Naive B cell (primary cell): ENCODE measurements around the gene INO80C. TPM values are rescaled to one million over a fixed set of nuclear protein-coding genes. Genes with fewer than 3 reads are reported as not detected.
A peak's percentile ranks its signal among the peaks of the same experiment; 100 is the strongest.

Experiments used
- ATAC-seq, 2 donors: fragments of 150-1000 bp; cut with Tn5 transposase; 2 replicates each; pipeline ENCODE4 v1.10.0; 2021; ENCODE audit warnings: low read depth in 2 of 2, mild to moderate bottlenecking in 2 of 2, moderate library complexity in 2 of 2
- DNase-seq: peaks from one replicate; pipeline ENCODE4 v3.0.0; 2022
- H3K27ac Mint-ChIP-seq, 6 donors: one replicate each; pipeline ENCODE4 v1.8.0; 2020 to 2022; ENCODE audit warnings: mild to moderate bottlenecking in 6 of 6, mixed read lengths in 6 of 6, moderate library complexity in 5 of 6, inconsistent platforms in 2 of 6
- H3K27me3 Mint-ChIP-seq, 3 donors: one replicate each; pipeline ENCODE4 v1.8.0; 2021 to 2022; ENCODE audit warnings: mixed read lengths in 3 of 3, mild to moderate bottlenecking in 1 of 3
- H3K36me3 Mint-ChIP-seq, 2 donors: one replicate each; pipeline ENCODE4 v1.8.0; 2020 to 2022; ENCODE audit warnings: mixed read lengths in 2 of 2, inconsistent platforms in 1 of 2, mild to moderate bottlenecking in 1 of 2
- H3K4me1 Mint-ChIP-seq, 3 donors: one replicate each; pipeline ENCODE4 v1.8.0; 2020 to 2022; ENCODE audit warnings: mixed read lengths in 3 of 3, inconsistent platforms in 1 of 3, mild to moderate bottlenecking in 1 of 3, moderate library complexity in 1 of 3
- H3K4me3 Mint-ChIP-seq, 8 donors: one replicate each; pipeline ENCODE4 v1.8.0; 2020 to 2022; ENCODE audit warnings: mild to moderate bottlenecking in 8 of 8, mixed read lengths in 8 of 8, moderate library complexity in 8 of 8, inconsistent platforms in 2 of 8
- H3K9me3 Mint-ChIP-seq, 7 donors: one replicate each; pipeline ENCODE4 v1.8.0; 2020 to 2022; ENCODE audit warnings: mixed read lengths in 7 of 7, mild to moderate bottlenecking in 5 of 7, inconsistent platforms in 2 of 7, moderate library complexity in 1 of 7
- polyA plus RNA-seq, 6 donors: library from polyadenylated mRNA; unstranded; fragments of 300-500 nt; fragmentation: Illumina TruSeq; gene quantifications; one replicate each; pipeline ENCODE4 v1.2.3, GENCODE V29; 2021; ENCODE audit warnings: low read depth in 6 of 6

INO80C gene
- polyA plus RNA-seq, 6 donors from 2014 or later = 30.6 to 49.1 (median 34.2) TPM

DNA sequence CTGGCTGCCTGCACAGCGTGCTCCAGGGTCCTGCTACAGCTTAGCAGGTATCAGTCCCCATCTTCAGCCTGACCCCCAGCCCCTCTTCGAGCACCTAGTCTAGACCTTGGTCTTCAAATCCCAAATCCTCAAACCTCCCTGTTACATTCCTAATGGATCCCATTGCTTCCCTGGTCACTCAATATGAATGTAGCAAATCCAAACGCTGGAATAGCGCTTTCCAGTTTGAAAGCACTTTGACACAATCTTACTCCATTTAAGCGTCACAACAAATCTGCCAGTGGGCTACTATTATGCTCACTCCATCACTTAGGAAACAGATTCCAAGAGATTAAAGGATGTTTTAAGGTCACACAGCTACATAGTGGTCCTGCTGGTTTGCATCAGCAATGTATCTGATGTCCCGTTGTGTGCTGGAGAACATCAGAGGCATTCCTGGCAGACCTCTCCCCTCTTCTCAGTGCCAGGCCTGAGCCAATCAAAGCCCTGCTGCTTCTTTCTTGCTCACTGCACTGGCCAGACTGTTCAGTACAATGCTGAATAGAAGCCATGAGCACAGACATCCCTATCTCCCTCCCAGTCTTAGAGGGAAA, 11.1 kb upstream of the INO80C start:
- Mint-ChIP-seq H3K27me3 (no peaks in the 10 kb centered on the region), H3K4me3 (no peak overlapping the region), H3K36me3 (peaks cover 0 to 4% of the 10 kb centered on the region in 2 donors), H3K4me1 (peaks cover 9 to 11% (median 10%) of the 10 kb centered on the region in 3 donors), H3K27ac (no peak overlapping the region), H3K9me3 (no peaks in the 10 kb centered on the region)
- DNase-seq (no peak), ATAC-seq (no peak)

DNA sequence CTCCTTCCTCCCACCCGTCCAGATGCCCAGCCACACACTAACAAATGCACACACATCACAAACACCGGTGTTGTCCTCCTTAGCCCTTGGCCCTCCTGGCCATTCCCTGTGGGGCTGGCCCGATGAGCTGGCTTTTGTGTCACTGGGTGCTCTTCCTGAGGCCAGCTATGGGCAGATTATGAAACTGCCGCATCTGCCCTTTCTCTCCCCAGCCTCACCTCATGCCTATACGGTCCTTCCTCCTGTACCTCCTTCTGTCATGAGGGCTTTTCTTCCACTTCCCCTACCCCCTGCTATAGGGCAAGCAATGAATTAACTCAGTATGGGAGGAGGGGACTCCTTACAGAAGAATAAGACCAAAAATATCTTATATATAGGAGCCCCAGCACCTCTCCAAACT, 10.3 kb upstream of the INO80C start:
- no peak for ATAC-seq
- peaks cover 0 to 4% of the 10 kb centered on the region in 2 donors for H3K36me3 Mint-ChIP-seq
- peaks cover 9 to 11% (median 10%) of the 10 kb centered on the region in 3 donors for H3K4me1 Mint-ChIP-seq

DNA sequence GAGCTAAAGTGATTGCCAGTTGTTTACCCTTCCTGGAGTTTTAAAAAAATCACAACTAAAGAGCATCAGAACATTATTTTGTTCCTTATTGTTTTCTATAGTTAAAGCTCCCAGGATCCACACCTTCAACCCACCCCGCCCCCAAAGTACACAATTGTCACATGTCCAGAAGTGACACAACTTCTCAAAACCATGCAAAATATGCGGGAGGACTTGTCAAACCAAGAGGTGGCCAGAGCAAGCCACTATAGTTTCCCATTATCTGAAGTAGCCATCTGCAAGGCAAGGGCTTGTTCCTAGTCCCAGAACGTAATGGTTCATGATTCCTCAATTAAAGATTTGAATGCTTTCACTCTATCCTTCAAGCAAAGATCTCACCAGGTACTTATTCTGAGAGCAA, 9.9 kb upstream of the INO80C start:
- no peak overlapping the region for H3K4me3 Mint-ChIP-seq
- no peak overlapping the region for H3K27ac Mint-ChIP-seq
- H3K27me3 Mint-ChIP-seq = no peaks in the 10 kb centered on the region
- H3K9me3 Mint-ChIP-seq = no peaks in the 10 kb centered on the region
- H3K4me1 Mint-ChIP-seq = peaks cover 10 to 11% (median 10%) of the 10 kb centered on the region in 3 donors
- peaks cover 0 to 4% of the 10 kb centered on the region in 2 donors for H3K36me3 Mint-ChIP-seq
- ATAC-seq (no peak), DNase-seq (no peak)

More for the DNA sequence above, 10.3 kb upstream of the INO80C start:
- no peak overlapping the region for H3K4me3 Mint-ChIP-seq
- no peaks in the 10 kb centered on the region for H3K27me3 Mint-ChIP-seq
- no peak for DNase-seq
- H3K27ac Mint-ChIP-seq = no peak overlapping the region
- H3K9me3 Mint-ChIP-seq = no peaks in the 10 kb centered on the region

DNA sequence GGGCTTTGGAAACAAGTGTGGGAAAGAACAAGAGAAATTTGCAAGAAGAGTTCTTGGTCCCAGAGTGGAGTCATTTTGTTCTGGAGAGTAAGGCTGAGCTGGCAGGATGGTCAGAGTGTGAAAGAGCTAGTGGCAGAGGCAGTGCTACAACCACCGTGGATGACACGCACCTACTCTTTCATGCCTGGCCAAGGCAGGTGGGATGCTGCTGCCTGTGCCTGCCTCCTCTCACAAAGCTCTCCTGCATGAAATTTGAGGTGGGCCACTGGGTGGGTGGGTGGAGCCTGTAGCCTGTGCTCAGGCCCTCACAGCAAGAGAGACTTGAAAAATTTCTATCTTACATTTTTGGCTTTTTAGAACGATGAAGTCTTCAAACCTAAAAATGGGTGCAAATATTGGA, 9.4 kb upstream of the INO80C start:
- no peak for DNase-seq
- Mint-ChIP-seq H3K4me3 (no peak overlapping the region), H3K27me3 (no peaks in the 10 kb centered on the region)

DNA sequence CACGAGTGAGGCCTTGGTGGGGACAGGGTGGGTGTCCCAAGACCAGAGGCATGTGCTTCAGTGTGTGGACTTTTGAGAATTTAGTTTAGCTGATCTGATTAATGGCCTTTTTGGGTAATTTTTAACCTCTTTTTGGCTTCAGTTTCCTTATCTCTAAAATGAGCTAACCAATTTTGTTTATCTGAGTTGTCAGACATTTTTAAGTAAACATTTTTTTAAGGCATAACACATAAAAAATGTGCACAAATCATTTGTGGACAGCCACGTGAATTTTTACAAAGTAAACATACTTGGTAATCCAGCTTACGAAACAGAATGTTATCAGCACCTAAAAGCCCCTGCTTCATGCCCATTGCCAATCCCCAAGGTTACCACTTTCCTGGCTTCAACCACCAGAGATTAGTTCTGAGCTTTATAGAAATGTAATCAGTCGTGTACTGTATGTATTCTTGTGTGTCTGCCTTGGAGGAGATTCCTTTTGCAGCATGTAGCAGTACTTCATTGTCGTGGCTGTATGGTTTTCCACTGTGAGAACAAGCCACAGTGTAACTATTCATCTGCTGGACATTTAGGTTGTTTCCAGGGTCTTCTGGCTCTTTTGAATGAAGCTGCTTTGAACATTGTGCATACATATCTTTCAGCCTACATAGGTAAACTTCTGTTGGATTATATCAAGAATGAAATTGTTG, 8.4 kb upstream of the INO80C start:
- DNase-seq (no peak), ATAC-seq (no peak)
- H3K27ac Mint-ChIP-seq = no peak overlapping the region
- H3K4me1 Mint-ChIP-seq = peaks cover 12 to 15% (median 15%) of the 10 kb centered on the region in 3 donors
- H3K36me3 Mint-ChIP-seq = no peaks in the 10 kb centered on the region
- no peaks in the 10 kb centered on the region for H3K27me3 Mint-ChIP-seq
- no peak overlapping the region for H3K4me3 Mint-ChIP-seq
- H3K9me3 Mint-ChIP-seq = no peaks in the 10 kb centered on the region

More for the DNA sequence above, 9.4 kb upstream of the INO80C start:
- ATAC-seq = no peak
- Mint-ChIP-seq H3K27ac (no peak overlapping the region), H3K36me3 (peaks cover 0 to 4% of the 10 kb centered on the region in 2 donors), H3K9me3 (no peaks in the 10 kb centered on the region), H3K4me1 (peaks cover 12 to 15% (median 14%) of the 10 kb centered on the region in 3 donors)

DNA sequence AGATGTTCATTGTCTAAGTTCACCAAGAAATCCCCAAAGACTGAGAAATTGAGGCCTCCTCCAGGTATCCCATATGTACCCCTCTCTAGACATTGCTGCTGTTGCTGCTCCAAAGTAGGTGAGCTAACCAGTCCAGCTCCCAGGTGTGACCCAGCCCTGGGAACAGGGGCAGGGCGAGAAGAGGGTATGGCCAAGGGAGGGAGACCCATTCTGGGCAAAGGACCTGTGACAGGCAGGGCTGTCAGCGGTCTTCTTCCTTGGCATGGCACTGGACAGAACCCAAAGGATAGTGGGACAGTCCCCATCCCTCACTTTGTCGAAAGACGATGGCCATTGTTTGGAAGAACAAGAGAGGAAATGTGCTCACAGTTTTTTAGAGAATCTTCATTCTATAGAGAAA, 7.2 kb upstream of the INO80C start:
- Mint-ChIP-seq H3K36me3 (no peaks in the 10 kb centered on the region), H3K9me3 (no peaks in the 10 kb centered on the region), H3K4me1 (peaks cover 15 to 17% (median 17%) of the 10 kb centered on the region in 3 donors), H3K4me3 (no peak overlapping the region), H3K27ac (peak overlapping the region in 1 of 6 donors; percentile 71), H3K27me3 (no peaks in the 10 kb centered on the region)
- no peak for DNase-seq
- ATAC-seq = no peak

DNA sequence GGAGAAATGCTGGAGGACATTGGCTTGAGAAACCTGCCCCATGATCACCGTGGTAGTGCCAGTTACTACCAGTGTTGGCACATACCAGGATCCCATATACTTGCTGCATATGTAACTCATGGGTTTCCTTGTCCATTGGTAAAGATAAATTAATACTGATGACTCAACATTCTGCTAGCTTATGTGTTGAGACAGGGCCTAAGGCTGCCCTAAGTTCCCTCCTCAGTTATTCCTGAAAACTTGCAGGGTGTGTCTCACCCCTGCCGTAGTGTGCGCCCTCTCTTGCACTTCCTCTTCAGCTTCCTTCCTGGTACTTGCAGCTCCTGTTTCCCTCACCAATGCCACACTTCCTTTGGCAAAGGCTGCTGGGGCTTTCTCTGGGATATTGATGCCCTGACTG, 4.3 kb upstream of the INO80C start:
- H3K9me3 Mint-ChIP-seq = no peaks in the 10 kb centered on the region
- H3K36me3 Mint-ChIP-seq = no peaks in the 10 kb centered on the region
- peak overlapping the region in 1 of 8 donors; percentile 66 for H3K4me3 Mint-ChIP-seq
- no peak for ATAC-seq
- no peak for DNase-seq
- peaks cover 21 to 40% (median 23%) of the 10 kb centered on the region in 3 donors for H3K4me1 Mint-ChIP-seq
- no peaks in the 10 kb centered on the region for H3K27me3 Mint-ChIP-seq
- peak overlapping the region in 2 of 6 donors; percentile 15 to 64 for H3K27ac Mint-ChIP-seq

DNA sequence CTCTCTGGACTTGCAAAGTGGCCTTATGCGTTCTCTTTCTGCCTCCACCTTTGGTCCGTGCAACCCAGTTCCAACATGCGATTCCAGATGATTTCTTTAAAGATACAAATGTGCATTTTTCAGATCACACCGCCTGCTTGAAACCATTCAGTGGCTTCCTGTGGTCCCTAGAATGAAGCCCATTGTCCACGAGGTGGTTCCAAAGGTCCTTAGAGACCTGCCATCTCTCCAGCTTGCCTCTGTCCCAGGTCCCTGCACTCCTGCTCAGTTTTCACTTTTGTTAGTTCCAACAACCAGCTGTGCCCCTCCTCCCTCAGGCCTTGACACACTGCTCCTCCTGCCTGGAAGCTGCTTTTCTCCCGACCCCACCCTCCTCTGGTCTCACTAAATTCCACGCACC, 3.6 kb upstream of the INO80C start:
- DNase-seq (no peak), ATAC-seq (no peak)
- Mint-ChIP-seq H3K27me3 (no peaks in the 10 kb centered on the region), H3K9me3 (no peaks in the 10 kb centered on the region), H3K4me3 (peak overlapping the region in 1 of 8 donors; percentile 66), H3K27ac (peak overlapping the region in 3 of 6 donors; percentile 32 to 91 (median 64)), H3K4me1 (peaks cover 25 to 47% (median 27%) of the 10 kb centered on the region in 3 donors), H3K36me3 (no peaks in the 10 kb centered on the region)

DNA sequence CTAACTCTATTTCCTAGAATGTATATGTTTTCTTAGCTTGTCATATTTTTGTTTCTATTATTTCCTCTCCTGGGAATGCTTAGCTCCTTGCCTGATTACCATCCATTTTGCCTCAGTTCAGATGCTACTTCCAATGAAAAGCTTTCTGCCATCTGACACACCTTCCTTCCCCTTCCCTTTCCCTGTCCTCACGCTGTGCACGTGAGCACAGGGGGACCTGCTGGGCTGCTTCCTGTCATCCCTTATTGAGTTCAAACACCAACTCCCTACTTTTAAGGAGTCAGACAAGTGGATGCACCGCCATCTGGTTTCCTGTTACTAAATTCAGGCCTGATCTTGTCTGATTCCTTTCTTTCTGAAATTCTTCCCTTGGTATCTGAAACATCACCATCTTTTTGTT, 2.4 kb upstream of the INO80C start:
- Mint-ChIP-seq H3K27ac (peak overlapping the region in 2 of 6 donors; percentile 5 to 29), H3K4me3 (peak overlapping the region in 1 of 8 donors; percentile 40), H3K36me3 (no peaks in the 10 kb centered on the region), H3K9me3 (no peaks in the 10 kb centered on the region), H3K4me1 (peaks cover 28 to 52% (median 34%) of the 10 kb centered on the region in 3 donors), H3K27me3 (no peaks in the 10 kb centered on the region)
- no peak for ATAC-seq
- no peak for DNase-seq

DNA sequence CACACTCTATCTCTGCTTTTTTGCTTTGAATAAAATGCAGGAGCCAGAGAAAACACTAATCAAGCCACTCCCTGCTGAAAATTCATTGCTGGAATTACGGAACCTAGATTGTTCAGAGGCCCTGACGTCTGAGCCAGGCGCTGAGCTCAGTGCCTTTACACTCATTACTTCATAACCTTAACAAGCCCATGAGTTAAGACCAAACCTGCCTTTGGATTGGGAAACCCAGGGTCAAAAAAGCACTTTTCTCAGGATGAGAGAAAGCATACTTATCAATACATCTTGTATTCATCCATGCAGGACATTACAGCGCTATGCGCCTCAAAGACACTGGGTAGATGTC, 762 bp downstream of the INO80C start:
- H3K27ac Mint-ChIP-seq = peak overlapping the region; percentile 97 to 100 (median 100)
- peaks cover 35 to 50% (median 35%) of the 10 kb centered on the region in 3 donors for H3K4me1 Mint-ChIP-seq
- no peaks in the 10 kb centered on the region for H3K27me3 Mint-ChIP-seq
- DNase-seq = no peak
- peak overlapping the region; percentile 89 to 100 (median 98) for H3K4me3 Mint-ChIP-seq
- no peaks in the 10 kb centered on the region for H3K9me3 Mint-ChIP-seq
- no peaks in the 10 kb centered on the region for H3K36me3 Mint-ChIP-seq
- ATAC-seq = peak; percentile 1 to 3

DNA sequence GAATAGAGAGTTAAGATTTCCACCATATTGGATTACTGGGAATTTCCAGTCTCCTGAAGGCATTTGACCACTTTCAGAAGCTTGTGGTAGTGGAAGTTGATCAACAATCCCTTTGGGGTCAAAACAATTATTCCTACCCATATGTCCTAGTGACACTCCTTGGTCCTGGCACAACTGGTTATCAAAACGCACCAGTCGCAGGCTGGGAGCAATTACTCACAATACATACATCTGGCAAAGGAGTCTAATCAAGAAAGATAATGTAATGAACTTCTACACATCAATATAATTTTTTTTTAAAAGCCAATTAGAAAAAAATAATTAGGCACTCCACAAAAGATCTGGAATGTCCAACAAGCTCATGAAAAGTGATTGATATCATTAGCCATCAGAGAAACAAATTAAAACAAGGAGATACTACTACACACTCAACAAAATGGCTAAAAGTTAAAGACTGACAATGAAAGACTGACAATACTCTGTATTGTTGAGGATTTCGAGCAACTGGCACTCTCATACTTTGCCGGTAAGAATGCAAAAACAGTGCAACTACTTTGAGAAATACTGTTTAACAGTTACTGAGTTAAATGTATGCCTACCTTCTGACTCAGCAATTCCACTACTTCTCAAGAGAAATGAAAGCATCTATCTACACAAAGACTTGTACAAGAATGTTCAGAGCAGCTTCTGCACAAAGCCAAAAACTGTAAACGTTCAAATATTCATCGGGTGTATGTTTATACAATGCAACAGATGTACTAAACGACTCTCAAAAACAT, 2.0 kb downstream of the INO80C start:
- ATAC-seq (no peak), DNase-seq (no peak)
- no peaks in the 10 kb centered on the region for H3K36me3 Mint-ChIP-seq
- H3K27me3 Mint-ChIP-seq = no peaks in the 10 kb centered on the region
- peaks cover 35 to 47% (median 38%) of the 10 kb centered on the region in 3 donors for H3K4me1 Mint-ChIP-seq
- H3K9me3 Mint-ChIP-seq = no peaks in the 10 kb centered on the region
- peak overlapping the region in 5 of 8 donors; percentile 17 to 98 (median 93) for H3K4me3 Mint-ChIP-seq
- peak overlapping the region in 2 of 6 donors; percentile 57 to 59 for H3K27ac Mint-ChIP-seq

DNA sequence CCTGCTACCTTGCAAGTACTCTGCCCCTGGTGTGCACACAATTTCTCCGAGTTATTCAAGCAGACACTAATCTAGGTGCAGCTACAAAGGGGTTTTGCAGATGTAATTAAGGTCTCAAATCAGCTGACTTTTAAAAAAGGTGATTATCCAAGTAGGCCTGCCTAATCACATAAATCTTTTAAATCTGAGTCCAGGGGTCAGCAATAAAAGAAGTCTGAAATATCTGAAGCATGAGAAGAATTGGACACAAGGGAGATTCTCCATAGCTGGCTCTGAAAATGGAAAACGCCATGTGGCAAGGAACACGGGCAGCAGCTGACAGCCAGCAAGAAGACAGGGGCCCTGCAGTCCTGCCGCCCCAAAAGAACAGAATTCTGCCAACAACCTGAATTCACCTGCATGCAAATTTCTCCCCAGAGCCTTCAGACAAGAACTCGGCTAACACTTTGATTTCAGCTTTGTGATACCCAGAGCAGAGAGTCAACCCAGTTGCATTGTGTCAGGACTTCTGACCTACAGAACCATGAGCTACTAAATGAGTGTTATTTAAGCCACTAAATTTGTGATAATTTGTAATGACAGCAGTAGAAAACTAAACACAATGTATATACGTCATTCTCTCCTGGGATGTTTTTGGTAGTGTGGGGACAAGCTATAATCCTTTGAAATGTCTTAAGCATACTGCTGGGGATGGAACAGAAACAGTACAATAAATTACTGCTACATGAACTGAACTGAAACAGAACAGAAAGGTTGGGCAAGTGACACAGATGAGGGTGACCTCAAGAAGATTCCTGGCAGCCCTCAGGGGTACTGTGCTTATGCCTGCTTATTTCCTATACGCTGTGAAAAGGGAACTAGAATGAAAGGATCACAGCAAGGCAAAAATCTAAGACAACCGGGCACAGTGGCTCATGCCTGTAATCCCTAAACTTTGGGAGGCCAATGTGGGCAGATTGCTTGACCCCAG, 3.2 kb downstream of the INO80C start:
- Mint-ChIP-seq H3K4me1 (peaks cover 30 to 57% (median 44%) of the 10 kb centered on the region in 3 donors), H3K27me3 (no peaks in the 10 kb centered on the region), H3K27ac (peak overlapping the region in 1 of 6 donors; percentile 21), H3K4me3 (peak overlapping the region in 4 of 8 donors; percentile 14 to 46 (median 26)), H3K9me3 (no peaks in the 10 kb centered on the region), H3K36me3 (no peaks in the 10 kb centered on the region)
- ATAC-seq (no peak), DNase-seq (no peak)

DNA sequence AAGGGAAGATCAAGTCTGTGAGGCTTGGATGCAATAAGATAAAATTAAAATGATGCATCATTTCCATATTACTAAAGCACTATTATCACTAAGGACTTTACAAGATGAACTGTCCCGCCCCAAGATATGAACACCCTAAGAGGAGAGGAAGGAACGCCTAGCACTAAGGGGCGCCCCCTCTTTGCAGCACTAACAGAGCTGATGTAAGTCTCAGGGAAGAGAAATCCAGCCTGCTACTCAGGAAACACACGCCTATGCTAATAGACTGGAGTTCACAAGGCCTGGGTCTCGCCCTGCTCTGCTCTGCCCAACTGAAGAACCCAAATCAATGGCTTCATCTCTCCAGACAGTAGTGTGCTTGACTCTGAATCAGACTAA, 6.1 kb downstream of the INO80C start:
- Mint-ChIP-seq H3K4me1 (peaks cover 25 to 46% (median 39%) of the 10 kb centered on the region in 3 donors), H3K9me3 (no peaks in the 10 kb centered on the region), H3K27ac (no peak overlapping the region), H3K4me3 (no peak overlapping the region), H3K27me3 (no peaks in the 10 kb centered on the region), H3K36me3 (peaks cover 0 to 5% of the 10 kb centered on the region in 2 donors)
- DNase-seq (no peak), ATAC-seq (no peak)
